Tibial artery (tissue), 4 donors: Measurements from ENCODE around the gene GPD1.

Source experiments
- DNase-seq, 2 donors: peaks; one replicate each; pipeline ENCODE4 v3.0.0-alpha.2; 2019
- H3K27ac ChIP-seq, 2 donors: fragments of 200-600 bp; sonication (generic) in 1 of 2; 1 replicate in 1 of 2; 2 replicates in 1 of 2; pipeline ENCODE4 v1.5.1; 2018 to 2019; ENCODE audit warnings: mild to moderate bottlenecking in 1 of 2
- H3K27me3 ChIP-seq, 2 donors: fragments of 200-600 bp; sonication (generic) in 1 of 2; one replicate each; pipeline versions ENCODE4 v1.5.1 to v1.6.0; 2016 to 2019
- H3K36me3 ChIP-seq, 3 donors: fragments of 200-600 bp; sonication (generic) in 2 of 3; one replicate each; pipeline ENCODE4 v1.5.1; 2016 to 2019; ENCODE audit warnings: mild to moderate bottlenecking in 2 of 3
- H3K4me1 ChIP-seq, 4 donors: fragments of 200-600 bp; sonication (generic) in 2 of 4; 1 replicate in 3 of 4; 2 replicates in 1 of 4; pipeline ENCODE4 v1.5.1; 2016 to 2019
- H3K4me3 ChIP-seq, 2 donors: fragments of 200-600 bp; sonication (generic) in 1 of 2; 1 replicate in 1 of 2; 2 replicates in 1 of 2; pipeline ENCODE4 v1.5.1; 2018 to 2019; ENCODE audit warnings: mild to moderate bottlenecking in 2 of 2
- H3K9me3 ChIP-seq, 3 donors: fragments of 200-600 bp; sonication (generic) in 1 of 3; one replicate each; pipeline ENCODE4 v1.5.1; 2016 to 2019
- CTCF ChIP-seq, 2 experiments: fragments of 200-600 bp in 1 of 2; fragments of 450-650 bp in 1 of 2; IDR thresholded peaks; one replicate each; pipeline ENCODE4 v1.5.1; 2017 to 2019; ENCODE audit warnings: antibody characterized with exemption in 2 of 2, mild to moderate bottlenecking in 1 of 2, moderate library complexity in 1 of 2
- intact Hi-C: fragments of 100-400 bp; cut with DNase I; formaldehyde crosslinking; loops from one replicate; pipeline ENCODE4 v1.15.0; 2023; ENCODE audit warnings: low total_unique reads

Gene GPD1

DNA sequence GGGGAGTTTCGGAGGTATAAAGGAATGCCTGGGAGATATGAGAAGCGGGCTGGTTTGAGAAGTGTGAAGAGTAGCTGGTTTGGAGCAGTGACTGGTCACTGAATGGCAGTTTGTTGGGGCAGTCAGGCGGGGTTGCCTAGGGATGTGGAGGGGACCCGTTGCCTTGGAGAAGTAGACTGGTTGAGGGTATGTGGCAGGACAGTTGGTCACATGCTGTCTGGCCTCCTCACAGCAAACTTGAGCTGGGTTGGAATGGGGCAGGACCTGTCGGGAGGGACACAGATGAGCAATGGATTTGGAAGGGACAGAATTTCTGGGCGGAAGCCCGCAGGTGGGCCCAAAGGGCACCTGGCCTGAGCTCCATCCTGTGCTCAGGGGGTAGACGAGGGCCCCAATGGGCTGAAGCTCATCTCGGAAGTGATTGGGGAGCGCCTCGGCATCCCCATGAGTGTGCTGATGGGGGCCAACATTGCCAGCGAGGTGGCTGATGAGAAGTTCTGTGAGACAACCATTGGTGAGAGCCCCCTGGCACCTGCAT is 2.2 kb downstream of the GPD1 start:
- no peak for DNase-seq
- peaks cover 0 to 43% (median 33%) of the 10 kb centered on the region in 4 donors for H3K4me1 ChIP-seq
- no peaks in the 10 kb centered on the region for H3K27me3 ChIP-seq
- intact Hi-C loops = no loop called here
- H3K36me3 ChIP-seq = peaks cover 0 to 11% (median 0%) of the 10 kb centered on the region in 3 donors
- no peak for TF ChIP-seq CTCF (IDR thresholded peaks at IDR 0.05)
- no peak overlapping the region for H3K4me3 ChIP-seq
- H3K27ac ChIP-seq = no peak overlapping the region
- no peaks in the 10 kb centered on the region for H3K9me3 ChIP-seq

GRCh38 chr12:50106907-50107306 is 3.1 kb downstream of the GPD1 start:
- H3K36me3 ChIP-seq = peaks cover 0 to 3% (median 0%) of the 10 kb centered on the region in 3 donors
- no peaks in the 10 kb centered on the region for H3K9me3 ChIP-seq
- no peaks in the 10 kb centered on the region for H3K27me3 ChIP-seq
- no peak for DNase-seq
- H3K27ac ChIP-seq = no peak overlapping the region
- no peak overlapping the region for H3K4me3 ChIP-seq
- no peak for TF ChIP-seq CTCF (IDR thresholded peaks at IDR 0.05)
- peaks cover 0 to 48% (median 38%) of the 10 kb centered on the region in 4 donors for H3K4me1 ChIP-seq
- intact Hi-C loops = no loop called here

- Histone ChIP-seq H3K36me3 (no peaks in the 10 kb centered on the region), H3K27ac (peak overlapping the region in 1 of 2 donors; percentile 97), H3K27me3 (no peaks in the 10 kb centered on the region), H3K4me1 (peaks cover 0 to 48% (median 38%) of the 10 kb centered on the region in 4 donors), H3K4me3 (no peak overlapping the region), H3K9me3 (no peaks in the 10 kb centered on the region)
- no peak for DNase-seq
- no peak for TF ChIP-seq CTCF (IDR thresholded peaks at IDR 0.05)
- intact Hi-C loops = no loop called here
These were observed 3.8 kb downstream of the GPD1 start for GRCh38 chr12:50107416-50108268.

- TF ChIP-seq CTCF (IDR thresholded peaks at IDR 0.05) = no peak
- H3K36me3 ChIP-seq = no peaks in the 10 kb centered on the region
- no peak overlapping the region for H3K4me3 ChIP-seq
- H3K9me3 ChIP-seq = no peaks in the 10 kb centered on the region
- peak overlapping the region; percentile 97 to 99 for H3K27ac ChIP-seq
- peaks cover 0 to 53% (median 42%) of the 10 kb centered on the region in 4 donors for H3K4me1 ChIP-seq
- intact Hi-C loops = no loop called here
- no peak for DNase-seq
- H3K27me3 ChIP-seq = no peaks in the 10 kb centered on the region
These were observed 5.5 kb downstream of the GPD1 start for GRCh38 chr12:50109319-50109718.

- Histone ChIP-seq H3K27ac (peak overlapping the region; percentile 97 to 99), H3K4me3 (peak overlapping the region; percentile 14 to 41), H3K4me1 (peaks cover 0 to 48% (median 42%) of the 10 kb centered on the region in 4 donors), H3K9me3 (no peaks in the 10 kb centered on the region), H3K36me3 (peaks cover 0 to 1% (median 0%) of the 10 kb centered on the region in 3 donors), H3K27me3 (no peaks in the 10 kb centered on the region)
- DNase-seq = peak; percentile 49 to 94
- TF ChIP-seq CTCF (IDR thresholded peaks at IDR 0.05) = no peak
- intact Hi-C loops = loop anchor here (2.0 to 5.0 kb wide), 2 partner anchors 25 to 57 kb away; partner anchors contain the start of genes CERS5 and SMARCD1
These were observed 6.4 kb downstream of the GPD1 start for GRCh38 chr12:50110127-50110761.
